Endodermal cell (in vitro differentiated cells): Measurements from ENCODE around the gene PLA2G4F. TPM values are rescaled to one million over a fixed set of nuclear protein-coding genes. Genes with fewer than 3 reads are reported as not detected.

Experiments used
- DNase-seq: peaks from one replicate; pipeline ENCODE4 v3.0.0-alpha.2; 2017
- H3K27ac ChIP-seq: 2 replicates; pipeline ENCODE4 v1.5.1; 2013; ENCODE audit warnings: mild to moderate bottlenecking, low read depth, low read length, moderate library complexity
- H3K27me3 ChIP-seq: 2 replicates; pipeline ENCODE4 v1.6.1; 2013; ENCODE audit warnings: mild to moderate bottlenecking, low read length, moderate library complexity; ENCODE audit not compliant: insufficient read depth, control insufficient read depth, poor library complexity, severe bottlenecking
- H3K36me3 ChIP-seq: 2 replicates; pipeline ENCODE4 v1.7.0; 2013; ENCODE audit warnings: mild to moderate bottlenecking, low read length, moderate library complexity; ENCODE audit not compliant: control insufficient read depth, insufficient read depth
- H3K4me1 ChIP-seq: one replicate; pipeline ENCODE4 v1.7.0; 2013; ENCODE audit warnings: low read length; ENCODE audit not compliant: control insufficient read depth, insufficient read depth
- H3K4me3 ChIP-seq: 2 replicates; pipeline ENCODE4 v1.5.1; 2013; ENCODE audit warnings: mild to moderate bottlenecking, low read length, moderate library complexity
- H3K9ac ChIP-seq: 2 replicates; pipeline ENCODE4 v1.6.1; 2013; ENCODE audit warnings: mild to moderate bottlenecking, low read length, moderate library complexity; ENCODE audit not compliant: poor library complexity, severe bottlenecking; ENCODE audit errors: extremely low read depth
- H3K9me3 ChIP-seq: 2 replicates; pipeline ENCODE4 v1.6.1; 2013; ENCODE audit warnings: mild to moderate bottlenecking, low read length, moderate library complexity; ENCODE audit not compliant: control insufficient read depth
- H3K27ac Mint-ChIP-seq: 2 replicates; pipeline ENCODE4 v1.8.0; 2020; ENCODE audit warnings: mixed read lengths
- H3K27me3 Mint-ChIP-seq: 2 replicates; pipeline ENCODE4 v1.8.0; 2021; ENCODE audit warnings: mild to moderate bottlenecking, mixed read lengths; ENCODE audit not compliant: insufficient read depth
- H3K36me3 Mint-ChIP-seq: 2 replicates; pipeline ENCODE4 v1.8.0; 2020; ENCODE audit warnings: low read depth, mixed read lengths
- H3K4me1 Mint-ChIP-seq: 2 replicates; pipeline ENCODE4 v1.8.0; 2020; ENCODE audit warnings: mixed read lengths
- H3K4me3 Mint-ChIP-seq: 2 replicates; pipeline ENCODE4 v1.8.0; 2020; ENCODE audit warnings: mild to moderate bottlenecking, moderate library complexity, mixed read lengths
- H3K9me3 Mint-ChIP-seq: 2 replicates; pipeline ENCODE4 v1.8.0; 2020; ENCODE audit warnings: mild to moderate bottlenecking, mixed read lengths
- CTCF ChIP-seq: fragments of 200-600 bp; sonication (generic); conservative IDR thresholded peaks from 2 replicates; pipeline ENCODE4 v1.5.0; 2021; ENCODE audit warnings: antibody characterized with exemption, mild to moderate bottlenecking
- WGBS, 2 experiments: methylation state at CpG; one replicate each; pipeline versions ENCODE4 v1.1.5 to v1.1.7; 2013; ENCODE audit warnings: missing lambda C conversion rate in 2 of 2, mixed read lengths in 1 of 2; ENCODE audit not compliant: insufficient coverage in 1 of 2, insufficient read length in 1 of 2; 5-methylcytosine and 5-hydroxymethylcytosine counted together
- total RNA-seq, 2 donors: library from RNA; stranded (reverse); fragmentation: NEBNext Ultra II Directional in 1 of 2; extraction: Animal tissue kit (Norgen Biotek cat#: 25700) in 1 of 2; gene quantifications; 2 replicates in 1 of 2; 3 replicates in 1 of 2; pipeline ENCODE4 v1.2.1, GENCODE V29; 2021

Gene PLA2G4F
- total RNA-seq, 2 donors from 2014 or later: 0.22 TPM; not detected in 1

- Mint-ChIP-seq H3K36me3 (peaks cover 3% of the 10 kb centered on the region), H3K4me1 (peaks cover 7% of the 10 kb centered on the region), H3K9me3 (peaks cover 9% of the 10 kb centered on the region), H3K4me3 (no peak overlapping the region), H3K27ac (no peak overlapping the region), H3K27me3 (no peaks in the 10 kb centered on the region)
- Histone ChIP-seq H3K4me3 (no peak overlapping the region), H3K27me3 (no peaks in the 10 kb centered on the region), H3K36me3 (no peaks in the 10 kb centered on the region), H3K27ac (no peak overlapping the region), H3K4me1 (peaks cover 4% of the 10 kb centered on the region), H3K9me3 (no peaks in the 10 kb centered on the region), H3K9ac (no peak overlapping the region)
- TF ChIP-seq CTCF: no peak
- DNase-seq: no peak
- 90 to 100% methylated on average over 1 of the region's 1 CpG for WGBS, 2 experiments
These were observed 36.2 kb downstream of the PLA2G4F start for GRCh38 chr15:42120285-42120684.

- Mint-ChIP-seq H3K36me3 (peaks cover 3% of the 10 kb centered on the region), H3K27ac (no peak overlapping the region), H3K4me3 (no peak overlapping the region), H3K27me3 (no peaks in the 10 kb centered on the region), H3K9me3 (peaks cover 9% of the 10 kb centered on the region), H3K4me1 (peaks cover 7% of the 10 kb centered on the region)
- H3K36me3 ChIP-seq: no peaks in the 10 kb centered on the region
- no peak overlapping the region for H3K4me3 ChIP-seq
- DNase-seq: no peak
- H3K4me1 ChIP-seq: peaks cover 4% of the 10 kb centered on the region
- 57 to 72% methylated on average over 4 to 5 of the region's 5 CpGs for WGBS, 2 experiments
- H3K9ac ChIP-seq: no peak overlapping the region
- no peak overlapping the region for H3K27ac ChIP-seq
- H3K9me3 ChIP-seq: no peaks in the 10 kb centered on the region
- no peaks in the 10 kb centered on the region for H3K27me3 ChIP-seq
- no peak for TF ChIP-seq CTCF
These were observed 37.0 kb downstream of the PLA2G4F start for GRCh38 chr15:42119446-42119760.

DNA sequence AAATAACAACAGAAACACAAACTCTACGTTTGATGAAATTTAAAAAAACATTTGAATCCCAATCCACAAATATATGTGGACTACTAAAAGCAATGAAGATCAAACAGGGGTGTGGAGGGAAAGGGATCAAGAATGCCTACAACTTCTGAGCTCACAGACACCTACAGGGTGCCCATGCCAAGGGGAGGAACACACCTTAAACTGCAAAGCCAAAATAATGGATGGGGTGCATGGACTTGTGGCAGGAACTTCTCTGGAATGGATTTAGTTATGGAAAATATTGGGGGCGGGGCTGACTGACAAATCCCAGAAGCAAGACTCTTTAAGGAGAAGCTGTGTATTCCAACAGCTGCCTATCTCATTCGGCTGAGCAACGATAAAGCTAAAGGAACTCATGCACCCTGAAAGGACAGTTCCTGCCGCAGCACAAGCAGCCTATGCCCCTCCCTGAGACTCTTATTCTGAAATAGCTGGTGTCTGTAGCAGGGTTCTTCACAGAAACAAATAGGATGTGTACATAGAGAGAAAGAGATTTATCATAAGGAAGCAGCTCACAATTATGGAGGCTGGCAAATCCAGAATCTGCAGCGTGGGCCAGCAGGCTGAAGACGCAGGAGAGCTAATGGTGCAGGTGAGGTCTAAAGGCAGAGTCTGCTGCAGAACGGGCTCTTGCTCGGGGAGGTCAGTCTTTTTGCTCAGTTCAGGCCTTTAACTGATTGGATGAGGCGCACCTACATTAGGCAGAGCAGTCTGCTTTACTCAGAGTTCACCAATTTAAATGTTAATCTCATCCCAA is 37.6 kb downstream of the PLA2G4F start:
- Histone ChIP-seq H3K4me1 (peaks cover 4% of the 10 kb centered on the region), H3K9me3 (no peaks in the 10 kb centered on the region), H3K27ac (no peak overlapping the region), H3K4me3 (no peak overlapping the region), H3K36me3 (no peaks in the 10 kb centered on the region), H3K27me3 (no peaks in the 10 kb centered on the region), H3K9ac (no peak overlapping the region)
- H3K36me3 Mint-ChIP-seq: peaks cover 3% of the 10 kb centered on the region
- H3K27me3 Mint-ChIP-seq: no peaks in the 10 kb centered on the region
- no peak for DNase-seq
- no peak overlapping the region for H3K4me3 Mint-ChIP-seq
- H3K27ac Mint-ChIP-seq: no peak overlapping the region
- 63 to 65% methylated on average over 8 to 10 of the region's 10 CpGs for WGBS, 2 experiments
- TF ChIP-seq CTCF: no peak
- H3K4me1 Mint-ChIP-seq: peaks cover 7% of the 10 kb centered on the region
- H3K9me3 Mint-ChIP-seq: peaks cover 9% of the 10 kb centered on the region
